Measurements from ENCODE around the gene CABLES2.

- TF ChIP-seq EZH2phosphoT487 (IDR thresholded peaks at IDR 0.05; ENCODE audit: borderline replicate concordance, low read length) (no peak), CTCF (conservative IDR thresholded peaks at IDR 0.05; ENCODE audit: low read depth, low read length) (no peak), EZH2 (IDR thresholded peaks at IDR 0.05; ENCODE audit: low read length, unreplicated experiment) (no peak)
Observed at GRCh38 chr20:62394248-62395245, 12.5 kb downstream of the CABLES2 start.

All from PC-3 (cell line).